Stimulated activated CD4-positive, alpha-beta T cell treated with anti-CD3 and anti-CD28 coated beads, Interleukin-2, amount 100 ng/mL, for 4 hours (primary cell): ENCODE measurements around the gene APOL5.
"Not testable (repeated sequence)": the region's sequence is repeated elsewhere in the genome, so short reads cannot be mapped to it uniquely, and the experiment has no call there.

Source experiments
- DNase-seq: peaks from one replicate; pipeline ENCODE4 v3.0.0-alpha.2; 2020; ENCODE audit warnings: low read depth

Gene APOL5

DNA sequence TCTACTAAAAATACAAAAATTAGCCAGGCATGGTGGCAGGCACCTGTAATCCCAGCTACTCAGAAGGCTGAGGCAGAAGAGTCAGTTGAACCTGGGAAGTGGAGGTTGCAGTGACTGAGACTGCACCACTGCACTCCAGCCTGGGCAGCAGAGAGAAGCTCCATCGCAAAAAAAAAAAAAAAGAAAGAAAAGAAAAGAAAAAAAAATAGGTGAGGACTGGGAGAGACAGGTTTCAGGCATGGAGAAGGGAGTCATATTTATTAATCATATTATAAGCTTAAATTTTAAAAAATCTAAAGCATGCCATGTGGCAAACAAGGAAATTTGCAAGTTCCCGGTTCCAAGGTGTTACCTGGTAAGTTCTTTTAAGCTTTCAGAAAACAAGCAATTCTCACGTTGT is at the start of gene APOL5:
APOL5 (plus strand) TSS at position 301 of the 400 bp plus-strand sequence; CDS start at position 301, 0 bp downstream.
- DNase-seq = no peak

DNA sequence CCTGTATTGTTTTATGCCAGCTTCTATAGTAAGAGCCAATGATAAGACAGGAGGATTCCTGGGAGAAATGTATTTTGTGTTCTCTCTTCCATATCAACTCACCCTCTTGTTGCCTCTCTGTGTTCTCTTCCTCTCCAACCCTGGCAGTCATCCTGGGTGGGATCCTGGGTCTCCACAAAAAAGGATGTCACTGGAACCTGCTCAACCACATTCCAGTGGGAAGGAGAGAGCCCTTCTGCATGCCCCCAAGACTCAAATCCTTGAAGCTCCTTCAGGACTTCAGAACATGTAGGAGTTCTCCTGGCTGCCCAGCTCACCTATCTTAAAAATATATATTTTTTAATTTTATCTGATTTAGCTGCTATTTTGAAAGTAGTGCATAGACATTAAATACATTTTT is 43.3 kb upstream of the APOL5 start:
- DNase-seq = no peak

DNA sequence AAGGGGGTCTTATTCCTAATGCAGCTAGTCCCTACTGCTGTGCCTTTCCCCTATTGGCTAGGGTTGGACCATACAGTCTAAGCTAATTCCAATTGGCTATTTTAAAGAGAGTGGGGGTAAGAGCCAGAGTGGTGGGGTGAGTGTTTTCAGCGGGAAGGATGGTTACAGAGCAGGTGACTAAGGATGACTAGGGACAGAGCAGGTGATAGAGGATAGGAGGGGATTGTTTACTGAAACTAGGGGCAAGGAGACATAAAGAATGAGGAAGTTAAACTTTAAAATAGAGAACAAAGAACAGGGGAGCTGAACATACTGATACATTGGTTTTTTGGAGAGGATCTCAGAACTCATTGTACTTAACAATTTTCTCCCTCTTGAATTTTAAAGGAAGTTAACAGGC is 41.6 kb upstream of the APOL5 start:
- not testable (repeated sequence) for DNase-seq

- DNase-seq = no peak
Measured at GRCh38 chr22:35677460-35678187, 40.0 kb upstream of the APOL5 start.

DNA sequence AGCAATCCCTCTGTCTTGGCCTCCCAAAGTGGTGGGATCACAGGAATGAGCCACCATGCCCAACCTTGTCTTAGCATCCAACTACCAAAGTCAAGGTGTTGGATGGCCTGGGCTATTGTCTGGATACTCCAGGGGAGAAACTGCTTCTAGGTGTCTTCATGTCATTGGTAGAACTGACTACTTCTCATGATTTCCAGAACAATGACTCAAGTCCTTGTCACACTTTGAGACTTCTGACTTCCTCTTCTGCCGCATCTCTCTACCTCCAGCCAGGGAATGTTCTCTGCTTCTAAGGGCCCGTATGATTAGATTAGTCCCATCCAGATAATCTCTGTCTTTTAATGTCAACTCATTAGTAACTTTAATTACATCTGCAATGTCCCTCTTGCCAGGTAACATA is 38.8 kb upstream of the APOL5 start:
- no peak for DNase-seq

DNA sequence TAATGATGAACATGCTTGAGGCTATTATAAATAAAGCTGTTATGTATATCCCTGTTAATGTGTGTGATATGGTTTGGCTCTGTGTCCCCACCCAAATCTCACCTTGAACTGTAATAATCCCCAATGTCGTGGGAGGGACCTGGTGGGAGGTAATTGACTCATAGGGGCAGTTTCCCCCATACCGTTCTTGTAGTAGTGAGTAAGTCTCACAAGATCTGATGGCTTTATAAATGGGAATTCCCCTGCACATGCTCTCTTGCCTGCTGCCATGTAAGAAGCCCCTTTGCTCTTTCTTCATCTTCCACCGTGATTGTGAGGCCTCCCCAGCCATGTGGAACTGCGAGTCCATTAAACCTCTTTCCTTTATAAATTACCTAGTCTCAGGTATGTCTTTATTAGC is 38.2 kb upstream of the APOL5 start:
- DNase-seq = peak; percentile 69

DNA sequence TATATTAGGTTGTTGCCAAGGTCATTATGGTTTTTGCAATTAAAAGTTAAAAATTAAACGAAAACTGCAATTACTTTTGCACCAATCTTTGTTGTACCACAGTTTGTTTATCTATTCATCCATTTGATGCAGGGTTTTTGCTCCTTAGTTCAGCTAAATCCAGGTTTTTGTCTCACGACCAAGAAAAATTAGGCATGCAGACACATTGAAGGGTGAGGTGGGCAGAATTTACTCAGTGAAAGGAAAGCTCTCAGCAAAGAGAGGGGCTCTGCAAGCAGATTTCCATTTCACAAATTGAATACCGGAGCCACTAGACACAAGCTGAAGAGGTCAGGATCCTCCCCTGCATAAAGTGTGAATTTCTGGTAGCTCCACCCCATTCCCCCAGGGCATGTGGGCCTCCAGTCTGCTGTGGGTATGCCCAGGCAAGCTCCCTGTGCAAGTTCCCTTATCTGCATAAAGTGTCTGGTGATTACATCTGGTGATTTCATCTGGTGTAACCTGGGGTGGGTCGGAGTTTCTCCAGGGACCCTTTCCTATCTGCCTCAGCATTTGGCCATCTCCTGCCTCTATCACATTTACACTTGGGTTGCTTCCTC is 36.1 kb upstream of the APOL5 start:
- no peak for DNase-seq

DNA sequence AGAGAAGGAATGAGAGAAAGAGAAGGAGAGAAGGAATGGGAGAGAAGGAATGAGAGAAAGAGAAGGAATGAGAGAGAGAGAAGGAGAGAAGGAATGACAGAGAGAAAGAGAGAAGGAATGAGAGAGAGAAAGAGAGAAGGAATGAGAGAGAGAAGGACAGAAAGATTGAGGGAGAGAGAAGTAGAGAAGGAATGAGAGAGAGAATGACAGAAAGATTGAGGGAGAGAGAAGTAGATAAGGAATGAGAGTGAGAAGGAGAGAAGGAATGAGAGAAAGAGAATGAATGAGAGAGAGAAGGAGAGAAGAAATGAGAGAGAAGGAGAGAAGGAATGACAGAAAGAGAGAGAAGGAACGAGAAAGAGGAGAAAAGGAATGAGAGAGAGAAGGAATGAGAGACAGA is 34.1 kb upstream of the APOL5 start:
- DNase-seq = no peak

DNA sequence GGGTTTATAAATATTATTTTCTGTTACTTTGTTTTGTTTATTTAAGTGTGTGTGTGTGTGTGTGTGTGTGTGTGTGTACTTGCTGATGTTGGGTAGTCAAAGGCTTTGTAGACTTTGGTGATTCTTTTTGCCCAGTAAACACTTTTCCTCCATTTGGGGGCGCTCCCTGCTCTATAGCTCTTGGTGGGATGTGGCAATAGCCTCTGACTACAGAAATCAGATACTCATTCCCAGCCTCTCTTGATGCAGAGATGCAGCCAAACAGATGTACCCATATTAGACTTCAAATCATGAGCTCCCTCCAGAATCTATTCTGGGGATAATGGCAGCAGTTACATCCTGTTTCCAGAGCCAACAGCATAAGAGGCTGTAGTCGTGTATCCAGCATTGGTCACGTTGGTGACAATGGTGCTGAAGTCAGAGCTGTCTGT is 33.4 kb upstream of the APOL5 start:
- no peak for DNase-seq

- DNase-seq = no peak
Measured at GRCh38 chr22:35684732-35685131, 32.9 kb upstream of the APOL5 start.

DNA sequence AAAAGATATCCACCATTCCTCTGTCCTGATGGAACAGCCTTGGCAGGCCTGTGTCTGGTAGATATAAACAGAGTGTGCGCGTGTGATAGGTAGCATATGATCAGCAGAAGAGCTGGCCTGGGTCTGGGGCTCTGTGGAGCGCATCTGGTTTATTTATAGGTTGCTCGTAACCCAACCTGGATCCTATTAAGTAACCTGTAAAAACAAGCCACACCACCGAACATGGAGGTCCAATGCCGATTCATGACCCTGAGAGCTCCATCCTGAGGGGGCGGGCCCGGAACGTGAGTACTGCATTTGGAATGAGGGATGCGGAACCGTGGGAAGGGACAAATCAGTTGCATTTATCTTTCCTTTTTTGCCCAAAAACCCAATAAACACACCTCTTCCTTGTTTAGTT is 31.9 kb upstream of the APOL5 start:
- DNase-seq = no peak

DNA sequence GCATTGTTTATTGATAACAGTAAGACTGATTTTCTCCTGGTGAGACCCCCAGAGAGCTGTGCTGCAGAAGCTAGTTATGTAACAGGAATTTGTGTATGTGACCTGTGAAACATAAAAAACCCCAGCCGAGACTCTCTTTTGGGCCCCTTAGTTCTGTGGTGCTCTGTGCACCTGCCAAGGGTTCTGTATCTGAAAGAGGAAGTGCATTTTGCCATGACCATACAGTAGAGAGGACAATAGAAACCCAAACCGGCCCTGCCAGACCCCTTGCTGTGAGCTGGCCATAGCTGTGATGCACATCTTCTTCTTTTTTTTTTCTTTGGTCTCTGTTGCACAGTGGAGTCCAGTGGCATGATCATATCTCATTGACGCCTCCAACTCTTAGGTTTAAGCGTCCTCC is 31.4 kb upstream of the APOL5 start:
- no peak for DNase-seq

GRCh38 chr22:35687461-35687860 is 30.2 kb upstream of the APOL5 start:
- no peak for DNase-seq

DNA sequence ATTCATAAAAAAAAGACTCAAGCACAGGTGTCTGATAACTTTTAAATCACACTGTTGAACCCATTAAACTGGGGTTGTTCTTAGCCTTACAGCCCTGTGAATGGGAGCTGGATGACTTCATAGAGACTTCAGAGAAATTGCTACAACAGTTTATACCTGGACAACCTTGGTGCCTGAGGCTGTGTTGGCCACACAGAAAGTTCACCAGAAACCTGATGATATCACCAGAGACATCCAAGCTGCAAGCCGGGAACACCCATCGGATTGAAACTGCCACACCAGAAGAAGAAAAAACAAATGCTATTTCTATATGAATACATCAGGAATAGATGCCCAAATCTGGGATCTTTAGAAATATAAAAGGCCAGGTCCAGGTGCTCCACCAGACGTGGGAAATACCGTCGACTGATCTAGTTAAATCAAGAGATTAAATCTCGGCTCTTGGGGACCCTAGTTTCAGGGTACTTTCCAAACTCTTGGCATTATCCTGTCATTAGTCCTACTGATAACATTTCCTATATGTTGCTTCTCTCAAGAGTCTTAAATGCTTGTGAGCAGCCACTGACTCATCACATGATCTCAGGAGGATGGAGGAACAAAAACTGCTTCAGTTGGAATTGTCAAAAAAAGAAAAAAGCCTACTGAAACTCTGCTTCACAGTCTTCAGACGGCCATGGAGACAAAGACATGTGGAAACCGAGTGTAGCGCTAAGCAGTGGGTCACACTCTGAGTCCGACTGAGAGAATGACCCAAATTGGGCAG is 28.6 kb upstream of the APOL5 start:
- DNase-seq = no peak

DNA sequence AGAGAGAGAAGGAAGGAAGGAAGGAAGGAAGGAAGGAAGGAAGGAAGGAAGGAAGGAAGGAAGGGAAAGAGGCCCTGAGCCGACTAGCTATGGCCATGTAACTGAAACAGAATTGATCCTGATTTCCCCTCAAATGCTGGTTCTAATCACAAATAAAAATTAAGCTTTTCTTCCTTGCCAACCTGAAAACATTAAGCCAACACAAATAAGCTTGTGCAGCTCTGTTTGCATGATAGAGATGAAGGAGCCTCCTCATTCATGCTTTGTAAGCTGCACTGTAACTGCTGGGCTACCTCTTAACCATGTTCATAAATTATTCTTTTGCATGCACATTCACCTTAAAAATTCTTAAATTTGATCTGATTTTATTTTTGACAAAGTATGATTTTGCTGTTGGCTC is 27.7 kb upstream of the APOL5 start:
- no peak for DNase-seq

- DNase-seq = no peak
Measured at GRCh38 chr22:35695202-35695601, 22.5 kb upstream of the APOL5 start.

GRCh38 chr22:35697142-35697541 is 20.5 kb upstream of the APOL5 start:
- no peak for DNase-seq

DNA sequence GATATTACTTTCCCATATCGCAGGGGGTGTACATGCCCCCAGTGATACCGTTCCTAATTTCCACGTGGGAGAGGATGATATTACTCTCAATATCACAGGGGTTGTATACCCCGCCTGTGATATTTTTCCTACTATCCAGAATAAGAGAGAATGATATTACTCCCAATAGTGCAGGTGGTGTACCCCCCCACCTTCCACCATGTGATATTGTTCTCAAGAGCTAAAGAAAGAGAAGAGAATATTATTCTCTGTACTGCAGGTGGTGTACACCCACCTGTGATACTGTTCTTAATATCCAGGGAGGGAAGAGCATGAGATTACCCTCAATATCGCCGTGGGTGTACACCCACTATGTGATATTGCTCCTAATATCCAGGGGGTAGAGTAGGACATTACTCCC is 17.8 kb upstream of the APOL5 start:
- not testable (repeated sequence) for DNase-seq

GRCh38 chr22:35703861-35704584 is 13.6 kb upstream of the APOL5 start:
- DNase-seq = no peak

DNA sequence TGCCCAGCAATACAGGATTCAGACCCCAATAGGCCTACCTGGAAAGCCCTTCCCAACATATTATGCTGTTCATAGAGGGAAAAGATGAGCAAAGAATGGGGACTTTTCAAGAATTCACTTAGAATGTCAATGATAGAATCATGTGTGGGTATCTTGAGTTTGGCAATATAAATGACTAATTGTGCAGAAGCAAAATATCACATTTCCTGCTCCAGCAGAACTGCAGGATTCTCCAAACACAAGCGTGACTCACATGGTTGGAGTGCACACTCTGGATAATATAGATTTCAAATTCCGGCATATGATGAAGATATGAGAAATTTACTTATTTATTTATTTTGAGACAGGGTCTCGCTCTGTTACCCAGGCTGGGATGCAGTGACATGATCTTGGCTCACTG is 12.5 kb upstream of the APOL5 start:
- DNase-seq = no peak

DNA sequence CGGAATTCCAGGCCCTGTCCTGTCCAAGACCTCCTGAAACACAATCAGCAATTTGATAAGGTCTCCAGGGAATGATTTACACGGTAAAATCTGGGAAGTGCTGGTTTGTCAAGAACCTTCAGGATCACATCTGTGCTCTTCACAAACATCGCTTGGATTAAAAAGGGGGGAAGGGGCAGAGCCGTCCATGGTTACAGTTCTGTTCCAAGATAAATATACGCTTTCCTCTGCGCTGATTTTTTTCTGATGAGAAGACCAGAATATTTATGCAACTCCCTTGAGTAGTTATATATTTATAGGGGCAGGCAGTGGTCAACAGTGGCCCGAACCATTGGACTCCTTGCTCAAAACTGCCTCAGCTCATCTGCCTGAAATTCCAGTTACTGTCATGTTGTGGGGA is 9.2 kb upstream of the APOL5 start:
- DNase-seq = no peak

- DNase-seq = no peak
Measured at GRCh38 chr22:35708917-35709316, 8.8 kb upstream of the APOL5 start.

GRCh38 chr22:35711336-35711735 is 6.3 kb upstream of the APOL5 start:
- DNase-seq = no peak
